T47D (cell line): Measurements from ENCODE around the gene USP36.
A peak's percentile ranks its signal among the peaks of the same experiment; 100 is the strongest.

ENCODE experiments used
- DNase-seq, 2 experiments: peaks; one replicate each; pipeline versions ENCODE4 v3.0.0 to v3.0.0-alpha.2; 2011 to 2012; ENCODE audit warnings: low read depth in 1 of 2, low spot score in 1 of 2
- JUND ChIP-seq: IDR thresholded peaks from 2 replicates; pipeline ENCODE4 v1.6.1; 2012; ENCODE audit warnings: low read depth
- in situ Hi-C: cut with HindIII; loops from 2 replicates; pipeline ENCODE4 v1.10.0; 2016; ENCODE audit warnings: low sequenced_read_pairs, low pct_unique_long_range_greater_than_20kb

USP36 gene

DNA sequence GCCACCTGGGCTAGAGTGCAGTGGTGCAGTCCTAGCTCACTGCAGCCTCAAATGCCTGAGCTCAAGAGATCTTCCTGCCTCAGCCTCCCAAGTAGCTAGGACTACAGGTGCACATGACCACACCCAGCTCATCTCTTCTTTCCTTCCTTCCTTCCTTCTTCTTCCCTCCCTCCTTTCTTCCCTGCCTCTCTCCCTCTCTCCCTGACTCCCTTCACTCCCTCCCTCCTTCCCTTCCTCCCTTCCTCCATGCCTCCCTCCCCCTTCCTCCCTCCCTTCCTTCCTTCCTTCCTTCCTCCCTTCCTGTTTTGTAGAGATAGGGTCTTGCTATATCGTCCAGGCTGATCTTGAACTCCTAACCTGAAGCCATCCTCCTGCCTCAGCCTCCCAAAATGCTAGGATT, 23.5 kb upstream of the USP36 start:
- in situ Hi-C loops = no loop called here
- no peak for DNase-seq
- no peak for TF ChIP-seq JUND

- no peak for DNase-seq
- in situ Hi-C loops = no loop called here
- no peak for TF ChIP-seq JUND
Observed at GRCh38 chr17:78862073-78863023, 21.7 kb upstream of the USP36 start.

DNA sequence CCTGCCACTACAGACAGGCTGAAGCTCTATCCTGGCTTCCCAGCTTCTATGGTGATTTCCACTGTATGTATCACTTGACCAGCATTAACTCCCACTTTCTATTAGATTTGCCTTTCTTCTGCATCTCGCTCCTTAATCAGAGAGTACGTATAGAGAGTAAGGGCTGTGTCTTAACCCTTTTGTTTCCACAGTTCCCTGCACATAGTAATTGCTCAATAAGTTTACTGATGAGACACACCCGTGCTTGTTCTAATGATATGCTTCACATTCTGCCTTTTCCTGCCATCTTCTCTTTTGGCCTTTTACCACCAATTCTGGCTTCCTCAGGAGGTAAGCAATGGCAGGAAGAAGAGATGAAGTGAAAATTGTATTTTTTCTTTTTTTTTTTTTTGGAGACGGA, 20.6 kb upstream of the USP36 start:
- in situ Hi-C loops = no loop called here
- no peak for DNase-seq
- TF ChIP-seq JUND = no peak

DNA sequence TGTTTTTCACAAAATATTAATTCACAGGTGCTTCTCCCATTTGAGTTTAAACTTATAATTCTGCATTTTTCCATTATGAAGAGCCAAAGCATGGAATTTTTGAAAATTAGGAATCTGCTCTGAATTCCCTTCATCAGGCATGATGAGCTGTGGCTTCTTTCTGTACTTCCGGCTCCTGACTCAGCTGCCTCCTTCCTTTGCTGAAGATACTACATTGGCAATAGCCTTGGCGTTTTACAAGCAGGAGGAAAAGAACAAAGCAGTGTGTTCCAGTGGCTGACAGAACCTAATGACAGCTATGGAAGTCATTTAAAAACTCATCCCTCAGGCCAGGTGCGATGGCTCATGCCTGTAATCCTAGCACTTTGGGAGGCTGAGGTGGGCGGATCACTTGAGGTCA, 18.4 kb upstream of the USP36 start:
- no peak for DNase-seq
- in situ Hi-C loops = no loop called here
- TF ChIP-seq JUND = no peak

- no peak for DNase-seq
Observed at GRCh38 chr17:78857266-78857665, 16.7 kb upstream of the USP36 start.

GRCh38 chr17:78855561-78856165, 15.0 kb upstream of the USP36 start:
- no peak for TF ChIP-seq JUND
- no peak for DNase-seq
- in situ Hi-C loops = no loop called here

More at GRCh38 chr17:78857266-78857665, 16.7 kb upstream of the USP36 start:
- in situ Hi-C loops = no loop called here
- TF ChIP-seq JUND = no peak

GRCh38 chr17:78854508-78854907, 13.9 kb upstream of the USP36 start:
- in situ Hi-C loops = no loop called here
- DNase-seq = no peak
- no peak for TF ChIP-seq JUND

DNA sequence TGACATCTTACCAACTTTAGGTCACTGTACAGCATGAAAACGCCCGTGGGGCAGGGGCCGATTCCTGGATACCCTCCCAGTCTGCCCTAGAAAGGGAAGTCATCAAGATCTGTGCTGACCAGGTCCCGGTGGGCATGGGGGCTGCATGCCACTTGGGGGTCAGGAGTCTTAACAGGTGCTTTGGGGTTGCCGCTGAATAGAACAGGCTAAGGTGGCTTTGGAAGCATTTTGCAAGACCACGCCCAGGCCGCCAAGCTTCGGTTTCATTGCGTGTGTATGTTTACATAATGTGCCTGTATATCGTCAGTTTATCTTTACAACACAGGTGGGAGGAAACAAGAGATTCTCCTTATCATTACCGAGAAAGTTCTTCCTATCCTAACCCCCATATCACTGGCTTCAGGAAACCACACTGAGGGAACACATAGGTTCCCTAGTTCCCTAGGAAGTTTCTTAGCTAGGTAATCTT, 13.3 kb upstream of the USP36 start:
- in situ Hi-C loops = no loop called here
- no peak for DNase-seq
- TF ChIP-seq JUND = no peak

- in situ Hi-C loops = no loop called here
- no peak for TF ChIP-seq JUND
- DNase-seq = peak in 1 of 2 experiments; percentile 56
Observed at GRCh38 chr17:78852709-78853121, 12.1 kb upstream of the USP36 start.

GRCh38 chr17:78849026-78849425, 8.4 kb upstream of the USP36 start:
- TF ChIP-seq JUND = no peak
- in situ Hi-C loops = no loop called here
- DNase-seq = no peak

DNA sequence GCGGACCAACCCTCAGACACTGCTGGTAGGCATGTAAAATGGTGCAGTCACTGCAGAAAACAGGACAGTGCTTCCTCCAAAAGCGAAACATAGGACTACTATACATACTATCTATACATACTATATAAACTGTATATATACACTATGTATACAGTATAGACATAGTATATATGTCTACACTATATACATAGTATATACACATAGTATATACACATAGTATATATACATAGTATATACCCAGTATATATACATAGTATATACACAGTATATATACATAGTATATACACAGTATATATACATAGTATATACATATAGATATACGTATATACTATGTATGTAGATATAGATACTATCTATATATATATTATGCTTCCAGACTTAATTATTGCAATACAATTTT, 6.4 kb upstream of the USP36 start:
- in situ Hi-C loops = no loop called here
- TF ChIP-seq JUND = no peak
- no peak for DNase-seq

- no peak for TF ChIP-seq JUND
- no peak for DNase-seq
- in situ Hi-C loops = no loop called here
Observed at GRCh38 chr17:78844301-78845005, 3.8 kb upstream of the USP36 start.
